NT2/D1 (cell line): ENCODE data around the gene HIPK2.

Experiments
- YY1 ChIP-seq: IDR thresholded peaks from 2 replicates; pipeline ENCODE4 v1.6.1; 2011; ENCODE audit not compliant: insufficient read length, insufficient read depth
- ZNF274 ChIP-seq: IDR thresholded peaks from 2 replicates; pipeline ENCODE4 v1.6.1; 2011; ENCODE audit warnings: mild to moderate bottlenecking, low read depth, low read length

DNA sequence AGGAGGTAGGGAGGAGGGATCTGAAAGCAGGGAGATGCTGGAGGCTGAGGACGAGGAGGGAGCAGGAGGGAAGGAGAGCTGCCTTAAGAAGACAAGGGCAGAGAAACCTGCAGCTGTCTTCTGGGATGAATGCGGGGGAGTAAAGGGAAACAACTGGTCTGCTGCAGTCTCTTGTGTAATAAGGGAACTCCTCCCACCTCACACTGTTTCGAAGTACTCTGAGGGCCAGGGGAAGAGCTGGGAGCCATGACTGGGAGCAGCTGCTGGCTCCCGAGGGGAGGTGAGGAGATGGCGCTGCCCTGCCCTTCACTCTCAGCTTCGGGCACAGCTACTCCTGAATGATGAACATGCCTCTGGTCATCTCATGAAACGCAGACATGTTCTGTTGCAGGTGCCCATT is 189.2 kb downstream of the HIPK2 start:
- no peak for TF ChIP-seq YY1
- TF ChIP-seq ZNF274: no peak
